GM19468 (cell line): Measurements from ENCODE around the gene CBLB.

Source experiments
- ATAC-seq: cut with Tn5 transposase; IDR thresholded peaks from one replicate; pipeline ENCODE4 v1.9.1; 2021; ENCODE audit warnings: mild to moderate bottlenecking, moderate library complexity, moderate number of reproducible peaks; ENCODE audit not compliant: unreplicated experiment; ENCODE audit errors: extremely low read depth

The CBLB gene

GRCh38 chr3:105876780-105877327 is 8.0 kb upstream of the CBLB start:
- no peak for ATAC-seq

DNA sequence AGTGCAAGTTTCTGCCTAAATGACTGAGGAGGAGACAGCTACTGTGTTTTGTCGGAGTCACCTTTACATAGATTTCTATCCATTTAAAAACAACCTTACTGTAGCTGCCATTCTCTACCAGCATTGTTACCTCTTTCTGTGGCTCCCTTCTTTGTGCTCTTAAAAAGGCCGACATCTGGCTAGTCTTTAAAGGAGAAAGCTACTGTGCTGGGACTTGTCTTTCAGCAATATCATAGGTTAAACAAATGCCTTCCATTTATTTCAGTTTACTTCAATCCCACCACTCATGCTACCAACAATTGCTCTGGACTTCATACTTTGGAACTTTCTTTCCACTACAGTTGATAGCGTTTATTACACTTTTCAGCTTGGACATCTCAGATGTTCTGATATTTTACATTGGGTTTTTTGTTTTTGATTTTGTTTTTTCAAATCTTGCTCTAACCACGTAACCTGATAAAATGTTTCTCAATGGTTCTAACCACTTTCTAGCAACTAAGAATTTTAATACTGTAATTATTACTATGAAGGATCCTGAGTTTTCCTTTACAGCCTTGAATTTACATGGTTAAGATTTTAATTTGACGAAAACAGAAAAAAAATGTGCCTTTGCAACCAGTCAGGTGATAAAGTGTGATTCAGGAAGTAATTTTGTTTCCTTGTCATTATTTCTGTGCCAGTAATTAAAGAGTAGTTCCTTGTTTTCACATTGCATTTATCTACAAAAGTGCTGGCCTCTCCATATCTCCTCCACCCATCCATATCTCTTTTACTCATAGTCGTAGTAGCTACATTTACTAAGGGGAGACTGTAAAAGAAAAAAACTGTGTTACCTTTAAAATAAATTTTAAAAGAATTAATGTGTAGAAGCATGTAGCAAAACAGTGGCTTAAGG is 1.3 kb upstream of the CBLB start:
- no peak for ATAC-seq

DNA sequence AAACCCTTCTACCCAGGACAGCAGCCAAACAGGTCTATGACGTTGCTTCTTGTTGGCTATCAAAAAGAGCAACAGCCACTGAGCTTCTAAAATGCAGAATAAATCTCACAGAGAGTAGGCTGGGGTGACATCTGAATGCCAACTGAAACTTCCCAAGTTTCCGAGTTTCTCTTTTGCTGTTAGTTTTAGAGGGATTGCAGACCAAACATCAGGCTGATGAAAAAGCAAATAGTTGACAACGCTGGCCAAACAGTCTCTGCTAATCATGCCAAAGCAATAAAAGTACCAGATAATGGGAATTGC is 670 bp upstream of the CBLB start:
- ATAC-seq, result no peak

GRCh38 chr3:105868431-105868741 is 426 bp downstream of the CBLB start:
- no peak for ATAC-seq

- no peak for ATAC-seq
Observed at GRCh38 chr3:105867712-105868430, 941 bp downstream of the CBLB start.

DNA sequence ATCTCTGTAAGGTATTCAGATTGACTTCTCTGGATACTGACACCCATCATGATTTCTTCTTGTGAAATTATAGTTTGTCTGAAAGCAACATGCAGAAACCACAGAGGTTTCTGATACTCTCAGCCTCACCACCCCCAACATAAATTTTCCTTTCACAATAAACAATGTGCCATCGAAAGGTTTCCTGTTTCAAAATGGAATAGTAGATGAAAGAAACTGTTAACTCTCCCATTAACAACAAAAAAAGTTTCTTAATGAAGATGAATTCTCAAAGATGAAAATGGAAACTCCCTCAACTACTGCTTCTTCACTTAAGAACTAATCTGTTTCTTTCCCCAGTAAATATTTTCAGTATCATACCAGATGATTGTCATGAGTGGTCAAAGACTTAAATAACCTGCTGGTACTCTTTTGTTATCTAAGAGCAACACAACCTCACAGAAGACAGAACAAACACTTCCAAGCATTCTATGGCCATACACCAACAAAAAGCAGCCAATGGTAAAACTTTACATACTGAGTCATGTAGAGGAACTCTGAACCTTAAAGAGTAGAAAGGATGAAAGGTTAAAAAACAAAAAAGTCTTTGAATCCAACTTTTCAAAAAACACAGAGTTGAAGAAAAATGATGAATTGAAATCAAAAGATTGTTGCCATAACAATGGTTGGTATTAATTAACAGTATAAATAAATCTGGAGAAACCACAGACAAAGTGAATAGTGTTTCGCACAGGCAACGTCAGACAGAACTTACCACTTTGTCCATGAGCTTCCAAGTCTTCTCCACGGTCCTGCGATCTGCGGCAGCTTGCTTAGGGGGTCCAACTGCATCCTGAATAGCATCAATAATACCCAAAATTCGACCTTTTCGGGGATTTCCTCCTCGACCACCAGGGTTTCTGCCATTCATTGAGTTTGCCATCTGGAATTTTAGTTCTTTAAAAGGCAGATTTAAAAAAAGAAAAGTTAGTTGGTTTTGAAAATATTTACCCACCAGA is 1.9 kb downstream of the CBLB start:
- ATAC-seq, result peak; percentile 38

DNA sequence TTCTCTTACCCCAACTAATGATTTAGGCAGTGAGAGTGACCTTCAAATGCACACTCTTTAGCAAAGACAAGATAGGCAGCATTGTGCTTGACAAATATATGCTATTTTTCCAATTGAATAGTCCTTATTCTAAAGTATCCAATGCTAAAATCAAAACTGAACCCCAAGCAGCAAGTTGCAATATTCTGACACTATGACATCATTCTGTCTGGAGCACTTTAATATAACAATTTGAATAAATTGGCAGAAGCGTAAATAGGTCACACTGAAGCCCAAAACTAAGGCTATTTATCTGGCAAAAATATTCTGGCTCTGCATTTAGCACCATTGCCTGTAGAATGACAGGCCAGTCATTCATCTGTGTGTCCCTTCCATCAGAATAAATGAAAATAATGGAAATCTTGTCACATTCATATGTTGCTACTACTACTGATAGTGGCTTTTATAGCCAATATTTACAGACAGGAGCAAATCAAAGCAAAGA is 2.9 kb downstream of the CBLB start:
- no peak for ATAC-seq

GRCh38 chr3:105865016-105865623 is 3.7 kb downstream of the CBLB start:
- ATAC-seq, result no peak

DNA sequence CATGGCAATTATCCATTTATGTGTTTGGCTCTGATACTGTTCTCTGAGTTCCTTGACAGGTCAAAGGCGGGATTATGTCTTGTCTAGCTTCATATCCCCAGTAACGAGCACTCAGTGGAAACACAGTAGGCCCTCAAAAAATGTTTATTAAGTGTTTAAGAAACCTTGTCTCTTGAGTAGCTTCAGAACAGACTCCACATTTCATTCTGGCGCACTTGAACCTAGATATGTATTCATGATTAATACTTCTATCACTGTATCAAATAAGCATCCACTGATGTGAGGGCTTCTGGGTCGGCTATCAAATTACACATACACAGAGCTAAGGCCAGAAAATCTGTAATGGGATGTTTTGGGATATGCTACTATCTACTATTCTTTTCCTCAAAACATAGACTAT is 4.6 kb downstream of the CBLB start:
- ATAC-seq, result no peak

GRCh38 chr3:105863608-105864007 is 5.2 kb downstream of the CBLB start:
- no peak for ATAC-seq

- ATAC-seq, result peak; percentile 37
Observed at GRCh38 chr3:105862217-105862616, 6.6 kb downstream of the CBLB start.

GRCh38 chr3:105860641-105861040 is 8.2 kb downstream of the CBLB start:
- ATAC-seq, result no peak

- ATAC-seq, result no peak
Observed at GRCh38 chr3:105858017-105858416, 10.8 kb downstream of the CBLB start.

- ATAC-seq, result no peak
Observed at GRCh38 chr3:105857601-105858000, 11.2 kb downstream of the CBLB start.

DNA sequence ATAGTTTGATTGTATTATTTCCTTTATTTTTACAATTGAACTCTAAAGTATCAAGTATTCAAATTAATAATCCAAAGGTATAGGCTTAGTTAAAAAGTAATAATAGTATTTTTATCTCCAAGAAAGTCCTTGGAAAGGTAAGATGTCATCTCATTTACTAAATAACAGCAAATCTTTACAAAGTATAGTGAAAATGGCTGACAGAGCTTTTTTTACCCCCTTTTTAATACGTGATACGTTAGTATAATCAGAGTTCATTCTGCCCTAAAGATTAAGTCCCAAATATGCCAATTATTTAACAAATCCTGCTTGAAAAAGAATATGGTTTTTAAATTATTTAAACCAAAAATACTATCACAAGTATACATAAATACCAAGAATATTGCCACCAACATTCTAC is 12.2 kb downstream of the CBLB start:
- ATAC-seq, result no peak

DNA sequence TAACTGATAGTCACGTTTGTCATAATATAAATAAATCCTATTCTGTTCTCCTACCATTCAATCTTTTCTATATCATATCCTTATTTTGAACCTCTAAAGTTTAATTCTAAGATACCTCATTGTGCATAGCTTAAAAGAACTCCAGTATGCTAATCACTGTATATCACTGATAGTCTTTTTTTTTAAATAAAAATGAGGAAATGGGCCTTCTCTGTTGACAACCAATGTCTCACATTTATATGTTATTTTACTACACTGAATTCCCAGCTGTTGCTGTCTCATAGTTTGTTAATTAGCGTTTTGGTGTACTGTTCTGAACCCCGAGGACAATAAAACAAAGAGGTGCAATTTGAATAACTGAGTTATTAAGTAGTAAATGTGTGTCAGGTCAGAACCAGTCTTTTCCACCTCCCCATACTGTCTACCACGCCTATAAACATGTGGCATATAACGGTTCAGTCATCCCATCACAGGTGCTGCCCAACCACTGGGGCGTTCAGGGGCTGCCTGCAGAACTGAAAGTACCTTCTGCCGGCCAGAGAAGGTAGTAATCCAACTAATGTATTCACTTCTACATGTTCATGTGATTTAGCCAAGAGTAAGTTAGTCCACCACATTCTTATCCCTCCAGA is 14.9 kb downstream of the CBLB start:
- ATAC-seq, result peak; percentile 92

DNA sequence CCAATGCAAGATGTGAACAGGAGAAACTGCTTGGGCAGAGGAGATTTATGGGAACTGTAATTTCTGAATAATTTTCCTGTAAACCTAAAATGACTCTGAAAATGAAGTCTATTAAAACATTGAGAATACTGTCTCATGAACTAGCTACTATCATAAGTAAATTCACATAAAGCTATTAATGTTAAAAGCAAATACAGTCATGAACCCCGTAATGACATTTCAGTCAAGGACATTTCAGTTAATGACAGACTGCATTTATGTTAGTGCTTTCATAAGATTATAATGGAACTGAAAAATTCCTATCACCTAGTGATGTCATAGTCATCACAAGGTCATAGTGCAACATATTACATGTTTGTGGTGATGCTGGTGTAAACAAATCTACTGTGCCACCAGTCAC is 17.2 kb downstream of the CBLB start:
- ATAC-seq, result no peak

- no peak for ATAC-seq
Observed at GRCh38 chr3:105851176-105851575, 17.6 kb downstream of the CBLB start.

- ATAC-seq, result no peak
Observed at GRCh38 chr3:105850593-105850992, 18.2 kb downstream of the CBLB start.
